Peyer's patch (tissue), 4 donors: ENCODE results near the gene CBY3. TPM values are rescaled to one million over a fixed set of nuclear protein-coding genes. Genes with fewer than 3 reads are reported as not detected.
"Not testable (repeated sequence)": the region's sequence is repeated elsewhere in the genome, so short reads cannot be mapped to it uniquely, and the experiment has no call there.

Experiments
- DNase-seq, 3 donors: peaks; one replicate each; pipeline ENCODE4 v3.0.0-alpha.2; 2017 to 2019
- H3K27ac ChIP-seq, 4 donors: fragments of 200-600 bp; sonication (generic); one replicate each; pipeline ENCODE4 v1.5.1; 2016 to 2019
- H3K27me3 ChIP-seq, 2 donors: fragments of 200-600 bp; sonication (generic); one replicate each; pipeline ENCODE4 v1.5.1; 2019
- H3K36me3 ChIP-seq, 3 donors: fragments of 200-600 bp; sonication (generic); one replicate each; pipeline ENCODE4 v1.5.1; 2016 to 2019
- H3K4me1 ChIP-seq, 4 donors: fragments of 200-600 bp; sonication (generic); one replicate each; pipeline ENCODE4 v1.5.1; 2016 to 2019
- H3K4me3 ChIP-seq, 4 donors: fragments of 200-600 bp; sonication (generic); 1 replicate in 3 of 4; 2 replicates in 1 of 4; pipeline ENCODE4 v1.5.1; 2016 to 2019; ENCODE audit warnings: mild to moderate bottlenecking in 1 of 4
- H3K9me3 ChIP-seq, 4 donors: fragments of 200-600 bp; sonication (generic); one replicate each; pipeline ENCODE4 v1.5.1; 2016 to 2019; ENCODE audit warnings: mild to moderate bottlenecking in 1 of 4
- POLR2A ChIP-seq, 2 donors: fragments of 450-650 bp; IDR thresholded peaks; one replicate each; pipeline ENCODE4 v1.5.1; 2017; ENCODE audit warnings: antibody characterized with exemption in 2 of 2, mild to moderate bottlenecking in 2 of 2, moderate library complexity in 2 of 2
- small RNA-seq, 2 donors: library from RNA; depleted of rRNA; stranded (forward); fragments of <200 nt; gene quantifications; one replicate each; pipeline ENCODE3, GENCODE V24; 2016
- total RNA-seq, 4 donors: library from RNA; depleted of rRNA; stranded (reverse); fragments of >200 nt; gene quantifications; one replicate each; pipeline ENCODE4 v1.1.0, GENCODE V29; 2016
- TF ChIP-seq, protein P1 (sequence below), 6 experiments: fragments of 450-650 bp in 4 of 6; fragments of 200-600 bp in 2 of 6; sonication (generic) in 1 of 6; IDR thresholded peaks; one replicate each; pipeline ENCODE4 v1.5.1; 2017 to 2019; ENCODE audit warnings: antibody characterized with exemption in 6 of 6, mild to moderate bottlenecking in 3 of 6, moderate library complexity in 1 of 6

Gene CBY3
- total RNA-seq, 4 donors from 2014 or later = not detected

DNA sequence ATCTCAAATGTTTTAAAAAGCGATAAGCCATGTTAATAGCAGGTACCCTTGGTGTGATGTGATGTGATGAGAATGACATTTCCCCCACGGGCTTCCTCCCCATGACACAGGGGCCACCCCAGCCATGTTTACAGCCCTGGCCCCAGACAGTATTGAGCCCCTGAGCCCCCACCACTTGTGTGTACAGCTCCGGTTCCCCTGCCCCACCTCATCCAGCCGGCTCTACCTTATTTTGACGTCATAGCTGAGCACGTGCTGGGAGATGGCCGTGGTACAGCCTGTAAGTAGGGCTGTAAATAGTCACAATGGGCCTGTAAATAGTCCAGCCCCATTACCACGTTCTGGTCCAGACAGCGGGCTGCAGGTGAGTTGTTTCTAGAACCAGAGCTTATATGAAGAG, 32.4 kb downstream of the CBY3 start:
- Histone ChIP-seq H3K27me3 (no peaks in the 10 kb centered on the region), H3K4me1 (no peaks in the 10 kb centered on the region), H3K36me3 (no peaks in the 10 kb centered on the region), H3K27ac (no peak overlapping the region), H3K4me3 (no peak overlapping the region), H3K9me3 (no peaks in the 10 kb centered on the region)
- no peak for DNase-seq
- no peak for TF ChIP-seq POLR2A (IDR thresholded peaks at IDR 0.05)
- TF ChIP-seq, protein P1, sequence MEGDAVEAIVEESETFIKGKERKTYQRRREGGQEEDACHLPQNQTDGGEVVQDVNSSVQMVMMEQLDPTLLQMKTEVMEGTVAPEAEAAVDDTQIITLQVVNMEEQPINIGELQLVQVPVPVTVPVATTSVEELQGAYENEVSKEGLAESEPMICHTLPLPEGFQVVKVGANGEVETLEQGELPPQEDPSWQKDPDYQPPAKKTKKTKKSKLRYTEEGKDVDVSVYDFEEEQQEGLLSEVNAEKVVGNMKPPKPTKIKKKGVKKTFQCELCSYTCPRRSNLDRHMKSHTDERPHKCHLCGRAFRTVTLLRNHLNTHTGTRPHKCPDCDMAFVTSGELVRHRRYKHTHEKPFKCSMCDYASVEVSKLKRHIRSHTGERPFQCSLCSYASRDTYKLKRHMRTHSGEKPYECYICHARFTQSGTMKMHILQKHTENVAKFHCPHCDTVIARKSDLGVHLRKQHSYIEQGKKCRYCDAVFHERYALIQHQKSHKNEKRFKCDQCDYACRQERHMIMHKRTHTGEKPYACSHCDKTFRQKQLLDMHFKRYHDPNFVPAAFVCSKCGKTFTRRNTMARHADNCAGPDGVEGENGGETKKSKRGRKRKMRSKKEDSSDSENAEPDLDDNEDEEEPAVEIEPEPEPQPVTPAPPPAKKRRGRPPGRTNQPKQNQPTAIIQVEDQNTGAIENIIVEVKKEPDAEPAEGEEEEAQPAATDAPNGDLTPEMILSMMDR (IDR thresholded peaks at IDR 0.05) = no peak

GRCh38 chr5:179644766-179645165, 36.1 kb downstream of the CBY3 start:
- not testable (repeated sequence) for H3K4me1 ChIP-seq, H3K9me3 ChIP-seq, H3K27me3 ChIP-seq, H3K36me3 ChIP-seq, H3K4me3 ChIP-seq, H3K27ac ChIP-seq, DNase-seq

GRCh38 chr5:179643141-179643920, 37.5 kb downstream of the CBY3 start:
- not testable (repeated sequence) for DNase-seq, H3K4me3 ChIP-seq

GRCh38 chr5:179642626-179643025, 38.2 kb downstream of the CBY3 start:
- not testable (repeated sequence) for DNase-seq, H3K4me3 ChIP-seq, H3K4me1 ChIP-seq, H3K36me3 ChIP-seq, H3K9me3 ChIP-seq, H3K27ac ChIP-seq, H3K27me3 ChIP-seq

More at GRCh38 chr5:179643141-179643920, 37.5 kb downstream of the CBY3 start:
- not testable (repeated sequence) for H3K36me3 ChIP-seq, H3K27ac ChIP-seq, H3K4me1 ChIP-seq, H3K9me3 ChIP-seq, H3K27me3 ChIP-seq

GRCh38 chr5:179641745-179642144, 39.1 kb downstream of the CBY3 start:
- H3K4me1 ChIP-seq, DNase-seq, H3K4me3 ChIP-seq, H3K27me3 ChIP-seq, H3K36me3 ChIP-seq, H3K27ac ChIP-seq, H3K9me3 ChIP-seq: not testable (repeated sequence)

GRCh38 chr5:179639296-179639695, 41.5 kb downstream of the CBY3 start:
- H3K27me3 ChIP-seq = not testable (repeated sequence)

GRCh38 chr5:179634370-179635172, 46.3 kb downstream of the CBY3 start:
- H3K36me3 ChIP-seq, DNase-seq, H3K27me3 ChIP-seq, H3K27ac ChIP-seq, H3K4me1 ChIP-seq, H3K9me3 ChIP-seq: not testable (repeated sequence)
- H3K4me3 ChIP-seq = peak overlapping the region in 1 of 4 donors; percentile 35

More at GRCh38 chr5:179639296-179639695, 41.5 kb downstream of the CBY3 start:
- not testable (repeated sequence) for H3K27ac ChIP-seq, H3K4me1 ChIP-seq, H3K36me3 ChIP-seq, H3K9me3 ChIP-seq, H3K4me3 ChIP-seq
- peak in 1 of 3 donors; percentile 7 for DNase-seq

GRCh38 chr5:179633501-179634369, 47.1 kb downstream of the CBY3 start:
- H3K36me3 ChIP-seq, H3K4me1 ChIP-seq, H3K27ac ChIP-seq, H3K9me3 ChIP-seq, H3K27me3 ChIP-seq: not testable (repeated sequence)
- H3K4me3 ChIP-seq = peak overlapping the region in 3 of 4 donors; percentile 15 to 45 (median 37)
- DNase-seq = peak in 1 of 3 donors; percentile 43

Small RNAs within 50 kb of the gene (small RNA-seq; reads per million reads assigned to genes)
- gene RF00017 = 0 reads per million in 2 donors

Other genes starting within 250 kb of the CBY3 start
- 100 to 1,000 TPM in 1 of 4 donors, 10 to 100 TPM in 3; 25.0 to 133 (median 63.6) TPM for gene RUFY1, start 130.5 kb downstream of the CBY3 start, total RNA-seq
- gene HNRNPH1, start 57.4 kb downstream of the CBY3 start, total RNA-seq = 1,000 to 10,000 TPM in 1 of 4 donors, 100 to 1,000 TPM in 3; 566 to 2,149 (median 666) TPM
- gene CANX, start 17.9 kb upstream of the CBY3 start, total RNA-seq = 100 to 1,000 TPM; 171 to 324 (median 287) TPM
- 10 to 100 TPM; 29.6 to 43.1 (median 37.3) TPM for gene MAML1, start 51.8 kb upstream of the CBY3 start, total RNA-seq
- gene LTC4S, start 113.0 kb upstream of the CBY3 start, total RNA-seq = 10 to 100 TPM in 1 of 4 donors, 1 to 10 TPM in 2, not detected in 1; 1.9 to 12.4 (median 3.6) TPM
- gene MGAT4B, start 125.8 kb upstream of the CBY3 start, total RNA-seq = 1,000 to 10,000 TPM in 2 of 4 donors, 100 to 1,000 TPM in 2; 366 to 1,291 (median 1,007) TPM
- gene SQSTM1, start 139.9 kb upstream of the CBY3 start, total RNA-seq = 100 to 1,000 TPM; 287 to 417 (median 348) TPM
- gene MRNIP, start 177.8 kb upstream of the CBY3 start, total RNA-seq = 100 to 1,000 TPM in 1 of 4 donors, 10 to 100 TPM in 3; 21.5 to 120 (median 68.3) TPM
- 100 to 1,000 TPM in 3 of 4 donors, 10 to 100 TPM in 1; 89.7 to 281 (median 186) TPM for gene TBC1D9B, start 226.9 kb upstream of the CBY3 start, total RNA-seq